Stimulated activated CD8-positive, alpha-beta memory T cell treated with anti-CD3 and anti-CD28 coated beads, Interleukin-15, amount 100 ng/mL, for 4 hours (primary cell): ENCODE results near the gene ZNF511.

Experiments
- DNase-seq, 2 donors: peaks; one replicate each; pipeline ENCODE4 v3.0.0-alpha.2; 2020; ENCODE audit warnings: low read depth in 2 of 2

ZNF511 gene

GRCh38 chr10:133292919-133293809, 15.6 kb upstream of the ZNF511 start:
- no peak for DNase-seq

GRCh38 chr10:133293810-133294119, 14.9 kb upstream of the ZNF511 start:
- DNase-seq, result no peak

DNA sequence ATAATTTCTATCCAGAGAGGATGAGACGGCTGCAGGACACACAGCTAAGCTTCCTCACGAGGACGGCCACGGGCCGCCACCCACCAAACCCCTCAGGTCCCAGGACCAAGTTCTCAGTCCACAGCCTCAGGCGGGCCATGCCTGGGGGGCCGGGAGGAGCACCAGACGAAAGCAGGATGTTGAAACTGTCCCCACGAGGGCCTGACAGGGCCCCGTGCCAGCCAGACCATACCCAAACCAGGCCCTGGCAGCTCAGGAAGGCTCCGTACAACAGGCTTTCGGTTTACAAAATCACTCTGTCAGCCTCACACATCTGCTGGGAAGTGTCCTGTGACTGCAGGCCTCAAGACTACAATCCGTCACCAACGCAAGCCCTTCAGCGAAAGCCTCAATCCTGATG, 14.5 kb upstream of the ZNF511 start:
- DNase-seq, result no peak

GRCh38 chr10:133295426-133296320, 13.0 kb upstream of the ZNF511 start:
- no peak for DNase-seq

DNA sequence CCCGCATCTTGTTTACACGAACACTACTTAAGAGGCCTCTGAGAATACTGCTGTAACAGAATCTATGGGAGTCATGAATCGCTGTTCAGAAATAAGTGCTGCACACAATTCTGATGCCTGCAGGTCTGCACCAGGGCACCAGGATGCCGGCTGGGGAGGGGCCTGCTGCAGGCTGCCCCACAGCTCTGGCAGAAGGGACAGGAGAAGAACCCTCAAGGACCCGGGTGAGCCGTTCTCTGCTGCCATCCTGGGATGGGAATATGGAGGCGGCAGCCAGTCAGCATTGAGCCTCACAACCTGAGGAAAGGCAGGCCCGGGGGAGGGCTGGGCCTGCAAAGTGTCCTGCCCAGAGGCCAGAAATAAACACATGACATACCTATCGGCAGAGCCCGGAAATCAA, 11.2 kb upstream of the ZNF511 start:
- DNase-seq, result no peak

DNA sequence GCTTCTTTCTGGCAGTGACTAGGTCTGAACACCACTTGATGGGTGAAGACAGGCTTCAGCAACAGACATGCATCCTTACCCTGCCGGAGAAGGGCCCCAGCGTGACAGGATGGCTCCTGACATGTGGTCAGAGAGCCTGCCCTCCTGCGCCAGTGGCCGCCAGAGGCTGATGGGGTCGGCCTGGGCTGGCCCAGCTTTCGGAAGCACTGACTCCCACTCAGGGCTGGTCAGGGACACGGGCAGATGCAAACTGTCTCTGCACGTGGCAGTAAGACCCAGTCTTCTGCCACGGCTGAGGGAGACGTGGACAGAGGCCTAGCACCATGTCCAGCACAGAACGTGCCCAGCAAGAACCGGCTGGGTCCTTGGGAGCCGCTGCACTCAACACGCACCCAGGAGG, 10.2 kb upstream of the ZNF511 start:
- DNase-seq, result no peak

GRCh38 chr10:133299224-133299623, 9.5 kb upstream of the ZNF511 start:
- DNase-seq, result no peak

DNA sequence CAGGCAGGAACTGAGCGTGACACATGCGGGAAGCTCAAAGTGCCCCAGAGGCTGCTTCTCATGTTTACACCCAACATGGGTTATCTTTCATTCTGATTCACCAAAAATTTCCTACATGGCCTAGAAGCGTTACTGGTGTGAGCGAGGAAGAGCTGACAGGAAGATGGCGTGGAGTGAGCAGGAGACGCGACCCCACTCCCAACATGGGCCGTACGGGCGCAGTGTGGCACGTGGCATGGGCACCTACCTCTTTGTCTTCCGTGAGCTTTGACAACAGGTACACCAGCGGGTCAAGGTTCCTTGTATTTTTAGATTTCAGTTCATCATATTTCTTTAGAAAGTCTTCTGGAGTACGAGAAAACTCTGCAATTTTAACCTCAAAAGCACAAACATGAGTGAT, 9.0 kb upstream of the ZNF511 start:
- DNase-seq, result no peak

DNA sequence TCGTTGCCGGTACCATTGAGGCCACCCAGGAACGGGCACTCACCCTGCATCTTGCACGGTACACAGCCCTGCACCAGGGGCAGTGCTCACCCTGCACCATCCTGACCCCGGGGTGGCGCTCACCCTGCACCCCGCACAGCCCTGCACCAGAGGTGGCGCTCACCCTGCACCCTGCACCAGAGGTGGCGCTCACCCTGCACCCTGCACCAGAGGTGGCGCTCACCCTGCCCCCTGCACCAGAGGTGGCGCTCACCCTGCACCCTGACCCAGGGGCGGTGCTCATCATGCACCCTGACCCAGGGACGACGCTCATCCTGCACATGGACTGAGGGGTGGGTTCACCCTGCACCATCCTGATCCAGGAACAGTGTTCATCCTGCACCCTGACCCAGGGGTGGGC, 6.5 kb upstream of the ZNF511 start:
- DNase-seq, result no peak

DNA sequence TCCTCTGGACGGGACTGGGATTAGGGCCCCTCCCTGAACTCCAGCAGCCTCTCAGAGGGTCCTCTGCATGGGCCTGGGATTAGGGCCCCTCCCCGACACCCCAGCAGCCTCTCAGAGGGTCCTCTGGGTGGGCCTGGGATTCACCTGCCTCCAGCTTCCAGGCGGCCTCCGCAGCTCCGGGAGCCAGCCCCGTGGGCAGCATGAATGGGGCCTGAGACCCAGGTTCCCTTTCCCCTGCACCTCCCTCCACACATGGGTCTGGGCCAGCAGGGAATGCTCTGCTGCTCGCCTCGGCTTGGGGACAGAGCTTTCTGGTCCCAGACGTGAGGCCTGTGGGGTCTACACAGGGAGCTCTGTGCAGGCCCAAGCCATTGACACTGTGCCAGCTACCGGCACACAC, 5.5 kb upstream of the ZNF511 start:
- no peak for DNase-seq

GRCh38 chr10:133306097-133306476, 2.6 kb upstream of the ZNF511 start:
- no peak for DNase-seq

DNA sequence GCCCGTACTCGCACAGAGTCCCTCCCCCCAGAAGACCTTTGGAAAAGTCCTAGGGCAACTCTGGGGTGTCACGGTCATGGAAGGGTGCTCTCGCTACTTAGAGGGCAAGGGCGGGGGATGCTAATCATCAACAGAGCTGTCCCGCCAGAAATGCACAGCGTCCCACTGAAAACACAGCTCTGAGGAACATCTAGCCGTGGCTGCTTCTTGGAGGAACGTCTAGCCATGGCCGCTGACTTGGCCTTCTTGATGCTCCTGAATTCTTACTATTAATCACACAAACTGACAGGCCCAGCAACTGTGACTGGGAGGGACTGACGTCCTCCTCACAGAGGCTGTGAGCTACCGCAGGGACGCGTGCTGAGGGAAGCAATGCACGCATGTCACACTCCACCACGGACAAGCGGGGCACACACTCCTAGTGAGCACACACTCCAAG, 1.8 kb upstream of the ZNF511 start:
- no peak for DNase-seq

DNA sequence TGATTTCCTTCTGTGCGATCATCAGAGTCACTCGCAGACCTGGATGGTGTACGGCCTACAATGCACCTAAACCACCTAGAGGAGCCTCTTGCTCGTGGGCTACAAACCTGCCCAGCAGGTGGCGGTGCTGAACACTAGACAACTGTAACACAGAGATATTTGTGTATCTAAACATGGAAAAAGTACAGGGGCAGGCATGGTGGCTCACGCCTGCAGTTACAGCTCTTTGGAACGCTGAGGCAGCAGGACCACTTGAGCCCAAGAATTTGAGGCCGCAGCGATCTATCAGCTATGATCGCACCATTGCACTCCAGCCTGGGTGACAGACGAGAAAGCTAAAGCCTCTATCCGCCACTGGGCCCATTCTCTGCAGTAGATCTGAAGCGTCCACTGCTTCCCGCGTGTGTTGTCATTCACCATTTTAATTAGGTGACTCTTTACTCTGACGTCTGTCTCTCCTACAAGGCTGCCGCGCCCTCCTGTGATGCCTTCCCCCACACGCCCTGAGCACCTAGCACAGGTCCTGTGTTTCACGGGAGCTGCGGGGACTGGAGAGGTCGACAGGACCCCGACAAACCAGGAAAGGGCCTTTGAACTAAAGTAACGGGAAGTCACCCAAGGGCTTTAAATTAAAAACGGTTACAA, 816 bp upstream of the ZNF511 start:
- DNase-seq, result peak; percentile 65 to 72

GRCh38 chr10:133309100-133309719, 496 bp downstream of the ZNF511 start:
- peak; percentile 81 to 84 for DNase-seq

DNA sequence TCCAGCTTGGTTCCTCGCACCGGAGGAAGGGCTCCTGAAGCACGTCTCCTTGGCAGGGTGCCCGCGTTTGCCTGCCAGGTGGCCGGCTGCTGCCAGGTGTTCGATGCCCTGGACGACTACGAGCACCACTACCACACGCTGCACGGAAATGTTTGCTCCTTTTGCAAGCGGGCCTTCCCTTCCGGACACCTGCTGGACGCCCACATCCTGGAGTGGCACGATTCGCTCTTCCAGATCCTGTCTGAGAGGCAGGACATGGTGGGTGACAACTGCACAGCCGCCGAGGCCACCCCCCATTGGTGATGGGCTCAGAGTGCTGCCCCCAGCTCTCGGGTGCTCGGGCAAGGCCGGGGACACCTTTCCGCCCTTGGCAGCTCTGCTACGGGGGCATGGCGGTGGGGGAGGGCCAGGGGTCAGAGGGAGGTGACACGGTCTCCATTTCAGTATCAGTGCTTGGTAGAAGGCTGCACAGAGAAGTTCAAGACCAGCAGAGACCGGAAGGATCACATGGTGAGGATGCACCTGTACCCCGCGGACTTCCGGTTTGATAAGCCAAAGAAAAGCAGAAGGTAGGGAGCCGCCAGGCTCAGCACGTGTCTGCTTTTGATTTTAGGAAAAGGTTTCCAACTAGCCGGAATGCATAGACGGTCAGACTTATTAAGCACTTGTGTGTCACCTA, 1.1 kb downstream of the ZNF511 start:
- no peak for DNase-seq

DNA sequence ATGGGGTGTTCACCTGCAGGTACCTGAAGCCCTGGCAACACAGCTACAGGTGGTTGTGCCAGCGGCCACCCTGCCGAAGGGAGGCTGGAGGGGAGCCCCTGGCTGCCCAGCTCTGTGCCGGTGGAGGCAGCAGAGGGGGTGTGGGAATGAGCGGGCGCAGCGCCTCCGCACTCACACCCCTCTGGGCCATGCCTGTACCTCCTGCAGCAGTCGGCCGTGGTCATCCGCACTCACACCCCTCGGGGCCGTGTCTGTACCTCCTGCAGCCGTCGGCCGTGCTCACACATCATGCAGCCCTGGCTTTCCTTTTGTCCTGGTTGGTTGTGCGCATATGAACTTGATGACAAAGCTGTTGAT, 1.7 kb downstream of the ZNF511 start:
- DNase-seq, result no peak

- DNase-seq, result no peak
These were observed 2.1 kb downstream of the ZNF511 start for GRCh38 chr10:133310789-133311188.

- DNase-seq, result no peak
These were observed 2.9 kb downstream of the ZNF511 start for GRCh38 chr10:133311570-133311969.

DNA sequence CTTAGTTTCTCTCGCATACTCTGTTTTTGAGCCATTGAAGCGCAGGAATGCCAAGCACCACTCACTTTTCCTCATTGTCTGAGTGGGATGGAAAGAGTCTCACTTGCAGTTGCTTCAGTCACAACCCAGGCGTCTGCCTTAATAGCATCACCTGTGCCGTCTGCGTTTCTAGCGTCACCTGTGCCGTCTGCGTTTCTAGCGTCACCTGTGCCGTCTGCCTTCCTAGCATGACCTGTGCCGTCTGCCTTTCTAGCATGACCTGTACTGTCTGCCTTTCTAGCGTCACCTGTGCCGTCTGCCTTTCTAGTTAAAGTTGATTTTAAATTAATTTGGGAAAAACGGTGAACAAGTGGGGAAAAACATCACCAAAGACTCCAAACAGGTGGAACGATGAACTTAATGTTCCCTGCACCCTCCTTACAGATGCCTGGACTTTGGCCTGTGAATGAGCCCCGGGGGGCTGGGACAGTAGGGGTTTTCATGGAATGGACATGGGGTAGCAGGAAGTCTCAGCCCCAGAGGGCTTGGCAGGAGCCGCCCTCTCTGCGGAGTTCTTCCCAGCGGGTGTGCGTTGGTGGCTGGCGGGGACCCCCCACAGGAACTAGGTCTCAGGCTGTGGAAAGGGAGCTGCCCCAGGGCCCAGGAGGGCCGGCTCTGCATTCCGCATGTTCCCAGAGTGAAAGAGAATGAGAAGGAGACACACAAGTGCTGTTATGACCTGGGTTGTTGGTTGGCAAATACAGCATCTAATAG, 3.5 kb downstream of the ZNF511 start:
- no peak for DNase-seq

GRCh38 chr10:133312769-133313145, 4.0 kb downstream of the ZNF511 start:
- DNase-seq, result no peak

DNA sequence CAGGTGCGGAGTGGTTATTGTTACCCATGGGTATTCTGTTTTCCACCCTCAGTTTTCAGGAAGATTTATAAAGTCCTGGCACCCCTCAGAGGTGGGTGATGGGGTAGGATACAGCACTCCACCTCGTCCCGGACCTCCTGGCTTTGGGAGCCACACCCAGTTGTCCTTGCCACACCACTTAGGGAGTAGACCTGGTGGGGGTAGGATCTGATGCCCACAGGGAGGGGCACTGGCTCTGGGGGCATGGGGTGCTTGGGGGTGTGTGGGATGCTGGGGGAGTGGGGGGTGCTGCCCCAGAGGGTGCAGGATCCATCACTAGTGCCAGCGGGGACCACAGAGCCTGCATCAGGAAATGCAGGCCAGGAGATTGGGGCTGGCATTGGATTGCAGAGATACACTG, 4.5 kb downstream of the ZNF511 start:
- DNase-seq, result no peak
